Measurements from ENCODE around the gene CCDC194. TPM values are rescaled to one million over a fixed set of nuclear protein-coding genes. Genes with fewer than 3 reads are reported as not detected.

Gene CCDC194
- total RNA-seq, result 1 to 10 TPM; 1.3 to 1.4 TPM

GRCh38 chr19:17393914-17394313, at the start of gene CCDC194:
Gene CCDC194 (minus strand): TSS chr19:17394196. CDS start chr19:17394158, 38 bp downstream.

DNA sequence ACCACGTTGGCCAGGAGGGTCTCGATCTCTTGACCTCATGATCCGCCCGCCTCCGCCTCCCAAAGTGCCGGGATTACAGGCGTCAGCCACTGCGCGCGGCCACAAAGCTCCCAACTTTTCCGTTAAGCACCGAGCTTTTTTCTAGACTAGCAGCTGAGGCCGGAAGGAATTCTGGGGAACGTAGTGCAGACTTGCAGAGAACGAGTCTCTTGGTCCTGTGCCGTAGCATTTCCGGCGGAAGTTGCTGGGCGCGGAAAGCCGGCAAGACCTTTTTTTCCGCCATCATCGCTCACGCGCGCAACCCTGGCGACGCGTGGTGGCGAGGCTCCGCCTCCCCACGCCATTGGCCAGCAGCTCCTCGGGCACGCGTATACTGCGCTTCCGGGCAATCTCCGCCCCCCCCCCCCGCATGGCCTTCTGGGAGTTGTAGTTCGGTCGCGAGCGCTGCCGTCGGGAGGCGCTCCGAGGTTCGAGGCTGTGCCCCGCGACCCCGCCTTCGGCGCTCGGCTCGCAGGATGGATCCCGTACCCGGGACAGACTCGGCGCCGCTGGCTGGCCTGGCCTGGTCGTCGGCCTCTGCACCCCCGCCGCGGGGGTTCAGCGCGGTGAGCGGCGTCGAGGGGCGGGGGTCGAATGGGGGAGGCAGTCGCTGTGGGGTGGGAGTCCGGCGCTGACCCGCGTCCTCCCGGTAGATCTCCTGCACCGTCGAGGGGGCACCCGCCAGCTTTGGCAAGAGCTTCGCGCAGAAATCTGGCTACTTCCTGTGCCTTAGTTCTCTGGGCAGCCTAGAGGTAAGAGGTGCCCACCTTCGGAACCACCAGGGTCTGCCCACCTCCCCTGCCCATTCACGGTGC, 25.9 kb upstream of the CCDC194 start, which contains the start of gene MVB12A:
Gene MVB12A, plus strand, starts transcription at position 427 of the 854 bp plus-strand sequence. Its CDS starts 89 bp downstream, at position 516.

DNA sequence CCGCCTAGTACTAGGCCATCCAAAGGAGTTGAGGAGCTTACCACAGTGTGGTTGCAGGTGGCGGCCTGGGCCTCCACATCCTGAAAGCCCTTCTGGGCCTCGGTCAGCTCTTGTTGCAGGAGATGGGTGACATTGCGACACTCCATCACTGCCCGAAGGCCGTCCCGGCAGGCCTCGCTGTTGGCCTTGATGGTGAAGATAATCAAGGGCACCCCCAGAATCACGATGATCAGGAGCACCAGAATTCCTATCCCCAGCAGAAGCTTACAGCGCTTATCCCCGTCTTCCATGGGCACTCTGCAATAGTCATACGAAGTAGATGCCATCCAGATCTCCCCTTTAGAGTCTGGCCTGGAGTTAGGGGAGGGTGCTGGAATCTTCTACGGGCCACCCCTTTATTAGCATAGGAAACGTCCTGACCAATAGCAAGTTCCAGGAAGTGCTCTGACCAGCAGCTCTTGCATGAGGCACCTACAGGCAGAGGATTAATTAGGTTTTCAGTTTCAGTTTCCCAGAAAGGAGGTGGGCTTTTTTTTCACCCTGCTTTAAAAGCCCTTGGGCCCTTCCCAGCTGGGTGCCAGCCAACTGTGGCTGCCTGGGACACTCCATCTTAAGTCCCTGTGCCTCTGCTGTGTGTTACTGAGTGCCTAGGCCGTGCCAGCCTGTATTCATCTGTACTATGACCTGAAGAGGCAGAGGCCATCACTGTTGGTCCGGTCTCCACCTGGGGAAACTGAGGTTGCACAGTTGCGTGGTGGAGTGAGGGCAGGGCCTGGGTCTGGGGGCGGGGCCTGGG, 11.5 kb upstream of the CCDC194 start, which contains the start of gene BST2:
Gene BST2, minus strand, starts transcription at position 381 of the 796 bp plus-strand sequence. Its CDS starts 55 bp downstream, at position 326.

DNA sequence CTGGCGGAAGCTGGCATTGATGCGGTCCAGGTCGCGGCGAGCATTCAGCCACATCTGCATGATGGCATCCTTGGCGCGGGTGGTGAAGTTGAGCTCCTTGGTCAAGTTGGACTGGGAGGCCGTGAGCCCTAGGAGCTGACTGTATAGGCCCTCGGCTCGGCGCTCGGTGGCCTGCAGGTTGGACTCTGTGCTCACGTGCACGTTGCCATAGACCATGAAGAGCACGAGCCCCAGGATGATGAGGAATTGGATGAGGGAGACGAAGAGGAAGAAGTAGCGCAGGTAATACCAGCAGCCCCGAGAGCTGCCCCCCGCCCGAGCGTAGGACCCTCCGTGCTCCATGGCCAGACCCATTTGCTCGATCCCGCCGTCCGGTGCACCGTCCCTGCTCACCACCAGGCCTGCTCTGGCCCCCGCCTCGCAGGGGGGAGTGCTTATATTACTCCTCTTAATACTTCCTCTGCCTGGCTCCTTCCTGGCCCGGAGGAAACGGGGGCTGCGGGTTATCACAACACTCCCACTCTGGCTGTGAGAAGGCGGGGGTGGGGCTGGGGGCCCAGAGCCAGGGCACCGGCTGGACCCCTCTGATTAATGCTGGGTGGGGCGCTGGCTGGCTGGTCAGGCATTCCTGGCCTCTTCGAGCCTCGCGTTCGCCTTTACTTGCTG, 16.9 kb downstream of the CCDC194 start, which contains the start of gene PLVAP:
Gene PLVAP, minus strand, starts transcription at position 408 of the 666 bp plus-strand sequence. Its CDS starts 54 bp downstream, at position 354.

Other genes with a start within 250 kb of the CCDC194 start
- 10 to 100 TPM; 19.3 to 33.0 TPM for gene USE1, start 178.8 kb downstream of the CCDC194 start, total RNA-seq
- 1 to 10 TPM; 5.3 to 8.6 TPM for gene OCEL1, start 168.0 kb downstream of the CCDC194 start, total RNA-seq
- gene NR2F6, start 148.3 kb downstream of the CCDC194 start, total RNA-seq, result 10 to 100 TPM; 35.4 to 56.9 TPM
- not detected for gene USHBP1, start 129.5 kb downstream of the CCDC194 start, total RNA-seq
- 100 to 1,000 TPM in 1 of 2 donors, 10 to 100 TPM in 1; 92.9 to 124 TPM for gene BABAM1, start 126.8 kb downstream of the CCDC194 start, total RNA-seq
- gene ANKLE1, start 112.3 kb downstream of the CCDC194 start, total RNA-seq, result 1 to 10 TPM in 1 of 2 donors, under 1 TPM in 1; 0.34 to 2.3 TPM
- 1 to 10 TPM; 7.7 to 8.3 TPM for gene ABHD8, start 90.8 kb downstream of the CCDC194 start, total RNA-seq
- 10 to 100 TPM; 36.3 to 51.3 TPM for gene MRPL34, start 88.3 kb downstream of the CCDC194 start, total RNA-seq
- gene DDA1, start 84.6 kb downstream of the CCDC194 start, total RNA-seq, result 10 to 100 TPM; 13.4 to 29.6 TPM
- 1 to 10 TPM; 3.4 to 3.7 TPM for gene ANO8, start 59.3 kb downstream of the CCDC194 start, total RNA-seq
- 10 to 100 TPM; 16.3 to 17.2 TPM for gene GTPBP3, start 56.6 kb downstream of the CCDC194 start, total RNA-seq
- gene PLVAP, start 16.9 kb downstream of the CCDC194 start, total RNA-seq, result under 1 TPM in 1 of 2 donors, not detected in 1; under 0.01 TPM
- 100 to 1,000 TPM in 1 of 2 donors, 10 to 100 TPM in 1; 95.3 to 226 TPM for gene BST2, start 11.4 kb upstream of the CCDC194 start, total RNA-seq
- gene MVB12A, start 25.9 kb upstream of the CCDC194 start, total RNA-seq, result 10 to 100 TPM; 45.8 to 55.6 TPM
- gene TMEM221, start 54.5 kb upstream of the CCDC194 start, total RNA-seq, result under 1 TPM in 1 of 2 donors, not detected in 1; under 0.01 TPM
- not detected for gene NXNL1, start 66.7 kb upstream of the CCDC194 start, total RNA-seq
- 10 to 100 TPM; 16.9 to 21.3 TPM for gene SLC27A1, start 76.3 kb upstream of the CCDC194 start, total RNA-seq
- 10 to 100 TPM; 50.3 to 59.9 TPM for gene PGLS, start 117.5 kb upstream of the CCDC194 start, total RNA-seq
- 10 to 100 TPM; 69.2 to 81.9 TPM for gene COLGALT1, start 161.5 kb upstream of the CCDC194 start, total RNA-seq

Data from melanocyte of skin (primary cell).